Measurements from ENCODE around the gene HSPA1A. TPM values are rescaled to one million over a fixed set of nuclear protein-coding genes. Genes with fewer than 3 reads are reported as not detected.

The HSPA1A gene
- total and polyA plus RNA-seq, 9 of the 15 experiments (the other 6 are each of a cell fraction or from before 2014, with no cell fraction given): 2.2 to 273 (median 107) TPM

GRCh38 chr6:31795616-31796298 lies 19.6 kb upstream of the HSPA1A start, which contains the start of gene VARS1 (continued):
- TF ChIP-seq BCL6 (CRISPR knock-in tag; IDR thresholded peaks at IDR 0.05): no peak
- no peak for TF ChIP-seq HOXB6 (CRISPR knock-in tag; IDR thresholded peaks at IDR 0.05; ENCODE audit: borderline replicate concordance)
- peak; percentile 55 for TF ChIP-seq ARID2 (IDR thresholded peaks at IDR 0.05)
- no peak for TF ChIP-seq EWSR1 (IDR thresholded peaks at IDR 0.05; ENCODE audit: borderline replicate concordance, low read depth, partially characterized antibody)
- TF ChIP-seq ZNF354B (CRISPR knock-in tag; IDR thresholded peaks at IDR 0.05): no peak
- TF ChIP-seq MCM5 (IDR thresholded peaks at IDR 0.05; ENCODE audit: low read depth): no peak
- TF ChIP-seq ZNF830 (CRISPR knock-in tag; IDR thresholded peaks at IDR 0.05): 0 out of 2 replicates have a peak, but pooled peaks have one; percentile 78
- TF ChIP-seq BACH1 (tag; IDR thresholded peaks at IDR 0.05): no peak
- TF ChIP-seq HNRNPH1 (optimal IDR thresholded peaks at IDR 0.05; ENCODE audit: low read depth, low read length): no peak
- TF ChIP-seq ZNF184 (CRISPR knock-in tag; IDR thresholded peaks at IDR 0.05): no peak
- no peak for TF ChIP-seq ZNF146 (CRISPR knock-in tag; IDR thresholded peaks at IDR 0.05; ENCODE audit: unreplicated experiment)
- TF ChIP-seq ZC3H11A (IDR thresholded peaks at IDR 0.05; ENCODE audit: low read depth, low read length): 0 out of 2 replicates have a peak, but pooled peaks have one; percentile 72
- TF ChIP-seq SAP30 (IDR thresholded peaks at IDR 0.05; ENCODE audit: borderline replicate concordance, insufficient read depth, low read depth, low read length, poor library complexity, severe bottlenecking): no peak
- TF ChIP-seq MXD1 (CRISPR knock-in tag; IDR thresholded peaks at IDR 0.05; ENCODE audit: borderline replicate concordance, poor library complexity, severe bottlenecking): peak; percentile 100
- TF ChIP-seq CREB3 (tag; conservative IDR thresholded peaks at IDR 0.05; ENCODE audit: low read depth): no peak
- 0 out of 2 replicates have a peak, but pooled peaks have one; percentile 52 for TF ChIP-seq HOMEZ (CRISPR knock-in tag; IDR thresholded peaks at IDR 0.05)
- no peak for TF ChIP-seq ZBTB34 (CRISPR knock-in tag; IDR thresholded peaks at IDR 0.05)
- TF ChIP-seq TFE3 (CRISPR knock-in tag; IDR thresholded peaks at IDR 0.05): no peak
- no peak for TF ChIP-seq ZNF77 (CRISPR knock-in tag; IDR thresholded peaks at IDR 0.05)
- TF ChIP-seq SAFB (IDR thresholded peaks at IDR 0.05; ENCODE audit: borderline replicate concordance, low read depth, low read length): 0 out of 2 replicates have a peak, but pooled peaks have one; percentile 47
- peak; percentile 77; the same call in 1 of the 2 replicates for TF ChIP-seq SPI1 (IDR thresholded peaks at IDR 0.05; ENCODE audit: borderline replicate concordance, low read depth, low read length)
